Measurements from ENCODE around the gene AP2A2.

- no peak for TF ChIP-seq CTCF (IDR thresholded peaks at IDR 0.05)
- TF ChIP-seq POLR2A (IDR thresholded peaks at IDR 0.05) = no peak
These were observed 17.4 kb upstream of the AP2A2 start for GRCh38 chr11:908273-908672.
